ENCODE data around the gene TMSB4X. TPM values are rescaled to one million over a fixed set of nuclear protein-coding genes. Genes with fewer than 3 reads are reported as not detected.

Gene TMSB4X
- total and polyA plus RNA-seq, 2 experiments from 2014 or later = 144 to 543 TPM

DNA sequence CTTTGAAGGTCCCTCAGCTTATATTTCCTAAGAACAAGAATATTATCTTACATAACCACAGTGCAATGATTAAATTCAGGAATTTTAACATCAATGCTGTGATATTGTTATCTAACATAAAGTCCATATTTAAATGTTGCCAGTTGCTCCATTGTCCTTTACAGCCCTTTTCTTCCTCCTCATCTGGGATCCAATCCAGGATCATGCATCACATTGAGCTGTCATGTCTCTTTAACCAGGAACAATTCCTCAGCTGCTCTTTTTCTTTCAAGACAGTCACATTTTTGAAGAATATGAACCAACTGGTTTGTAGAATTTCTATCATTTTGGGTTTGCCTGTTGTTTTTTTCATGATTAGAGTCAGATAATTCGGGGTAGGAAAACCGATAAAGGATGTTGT lies 12.0 kb downstream of the TMSB4X start:
- TF ChIP-seq, protein P1, sequence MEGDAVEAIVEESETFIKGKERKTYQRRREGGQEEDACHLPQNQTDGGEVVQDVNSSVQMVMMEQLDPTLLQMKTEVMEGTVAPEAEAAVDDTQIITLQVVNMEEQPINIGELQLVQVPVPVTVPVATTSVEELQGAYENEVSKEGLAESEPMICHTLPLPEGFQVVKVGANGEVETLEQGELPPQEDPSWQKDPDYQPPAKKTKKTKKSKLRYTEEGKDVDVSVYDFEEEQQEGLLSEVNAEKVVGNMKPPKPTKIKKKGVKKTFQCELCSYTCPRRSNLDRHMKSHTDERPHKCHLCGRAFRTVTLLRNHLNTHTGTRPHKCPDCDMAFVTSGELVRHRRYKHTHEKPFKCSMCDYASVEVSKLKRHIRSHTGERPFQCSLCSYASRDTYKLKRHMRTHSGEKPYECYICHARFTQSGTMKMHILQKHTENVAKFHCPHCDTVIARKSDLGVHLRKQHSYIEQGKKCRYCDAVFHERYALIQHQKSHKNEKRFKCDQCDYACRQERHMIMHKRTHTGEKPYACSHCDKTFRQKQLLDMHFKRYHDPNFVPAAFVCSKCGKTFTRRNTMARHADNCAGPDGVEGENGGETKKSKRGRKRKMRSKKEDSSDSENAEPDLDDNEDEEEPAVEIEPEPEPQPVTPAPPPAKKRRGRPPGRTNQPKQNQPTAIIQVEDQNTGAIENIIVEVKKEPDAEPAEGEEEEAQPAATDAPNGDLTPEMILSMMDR (IDR thresholded peaks at IDR 0.05; ENCODE audit: low read depth, low read length) = no peak
- Histone ChIP-seq H3K27ac (no peak overlapping the region), H3K4me1 (ENCODE audit: low read depth) (no peaks in the 10 kb centered on the region), H3K36me3 (no peaks in the 10 kb centered on the region), H3K9me3 (ENCODE audit: low read depth) (no peaks in the 10 kb centered on the region), H3K4me3 (no peak overlapping the region), H3K27me3 (no peaks in the 10 kb centered on the region)
- peak in 1 of 2 donors; percentile 73 for DNase-seq (ENCODE audit: low read depth in 1 of 2, low spot score in 1 of 2)

DNA sequence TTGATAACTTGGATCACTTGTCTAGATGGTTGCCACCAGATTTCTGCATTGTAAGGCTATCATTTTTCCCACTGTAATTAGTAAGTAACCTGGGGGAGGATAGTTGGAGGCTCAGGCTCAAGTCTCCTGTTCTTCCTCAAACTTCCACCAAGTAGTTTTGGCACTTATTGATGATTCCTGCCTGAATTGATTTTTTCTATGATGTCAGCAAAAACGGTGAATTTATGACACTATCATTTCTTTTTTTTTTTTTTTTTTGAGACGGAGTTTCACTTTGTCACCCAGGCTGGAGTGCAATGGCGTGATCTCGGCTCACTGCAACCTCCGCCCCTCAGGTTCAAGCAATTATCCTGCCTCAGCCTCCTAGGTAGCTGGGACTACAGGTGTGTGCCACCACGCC lies 12.4 kb downstream of the TMSB4X start:
- no peaks in the 10 kb centered on the region for H3K27me3 ChIP-seq
- no peaks in the 10 kb centered on the region for H3K9me3 ChIP-seq (ENCODE audit: low read depth)
- H3K27ac ChIP-seq = no peak overlapping the region
- H3K4me1 ChIP-seq (ENCODE audit: low read depth) = no peaks in the 10 kb centered on the region
- no peak overlapping the region for H3K4me3 ChIP-seq
- no peak for DNase-seq (ENCODE audit: low read depth in 1 of 2, low spot score in 1 of 2)
- no peaks in the 10 kb centered on the region for H3K36me3 ChIP-seq
- TF ChIP-seq, protein P1 (IDR thresholded peaks at IDR 0.05; ENCODE audit: low read depth, low read length) = no peak

DNA sequence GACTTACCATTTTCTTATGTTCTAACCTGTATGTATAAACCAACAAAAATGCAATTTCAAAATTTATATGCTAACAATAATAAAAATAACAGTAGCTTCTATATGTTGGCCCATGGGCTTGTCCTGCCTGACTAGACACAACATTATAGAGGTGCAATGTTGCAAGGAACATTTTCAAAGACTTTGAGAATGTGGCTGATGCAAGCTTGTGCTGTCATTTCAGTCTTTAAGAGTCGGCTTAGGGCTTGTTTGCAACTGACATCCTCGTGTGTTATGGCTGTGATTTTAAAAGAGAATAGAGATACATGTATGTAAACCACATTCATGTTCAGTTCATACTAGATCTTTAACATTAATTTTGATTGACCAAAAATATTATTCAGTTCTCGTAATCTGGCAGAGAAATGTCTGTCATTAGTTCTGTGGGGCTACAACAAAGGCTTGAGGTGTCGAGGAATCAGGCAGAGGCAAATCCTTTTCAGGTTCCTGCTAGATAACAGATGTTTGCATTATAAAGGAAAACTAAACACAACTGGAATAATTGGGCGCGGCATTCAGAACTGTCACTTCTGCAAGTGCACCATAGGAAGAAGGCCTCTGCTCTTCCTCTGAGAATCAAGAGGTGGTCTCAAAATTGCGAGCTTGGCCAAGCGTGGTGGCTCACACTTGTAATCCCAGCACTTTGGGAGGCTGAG lies 13.1 kb downstream of the TMSB4X start:
- Histone ChIP-seq H3K36me3 (no peaks in the 10 kb centered on the region), H3K27ac (no peak overlapping the region), H3K9me3 (ENCODE audit: low read depth) (no peaks in the 10 kb centered on the region), H3K27me3 (no peaks in the 10 kb centered on the region), H3K4me3 (no peak overlapping the region), H3K4me1 (ENCODE audit: low read depth) (no peaks in the 10 kb centered on the region)
- TF ChIP-seq, protein P1 (IDR thresholded peaks at IDR 0.05; ENCODE audit: low read depth, low read length) = no peak
- no peak for DNase-seq (ENCODE audit: low read depth in 1 of 2, low spot score in 1 of 2)

DNA sequence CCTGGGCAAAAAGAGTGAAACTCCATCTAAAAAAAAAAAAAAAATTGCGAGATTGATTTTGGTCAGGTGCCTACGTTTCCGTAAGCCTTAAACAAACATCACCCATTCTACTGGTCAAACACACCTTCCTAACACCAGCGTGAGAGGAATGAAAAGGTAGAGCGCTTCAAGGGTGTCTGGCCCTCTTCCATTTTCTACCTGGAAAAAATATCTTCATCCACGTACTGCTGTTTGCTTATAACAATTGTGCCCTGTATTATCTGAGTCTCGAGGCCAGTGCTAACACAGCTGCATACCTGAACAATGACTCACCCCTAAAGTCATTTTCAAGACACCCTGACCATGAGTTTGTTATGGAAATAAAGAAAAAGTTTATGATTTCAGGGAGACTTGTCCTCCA lies 13.9 kb downstream of the TMSB4X start:
- Histone ChIP-seq H3K27ac (no peak overlapping the region), H3K4me3 (no peak overlapping the region), H3K4me1 (ENCODE audit: low read depth) (no peaks in the 10 kb centered on the region), H3K9me3 (ENCODE audit: low read depth) (no peaks in the 10 kb centered on the region), H3K36me3 (no peaks in the 10 kb centered on the region), H3K27me3 (no peaks in the 10 kb centered on the region)
- DNase-seq (ENCODE audit: low read depth in 1 of 2, low spot score in 1 of 2) = peak in 1 of 2 donors; percentile 73
- TF ChIP-seq, protein P1 (IDR thresholded peaks at IDR 0.05; ENCODE audit: low read depth, low read length) = no peak

DNA sequence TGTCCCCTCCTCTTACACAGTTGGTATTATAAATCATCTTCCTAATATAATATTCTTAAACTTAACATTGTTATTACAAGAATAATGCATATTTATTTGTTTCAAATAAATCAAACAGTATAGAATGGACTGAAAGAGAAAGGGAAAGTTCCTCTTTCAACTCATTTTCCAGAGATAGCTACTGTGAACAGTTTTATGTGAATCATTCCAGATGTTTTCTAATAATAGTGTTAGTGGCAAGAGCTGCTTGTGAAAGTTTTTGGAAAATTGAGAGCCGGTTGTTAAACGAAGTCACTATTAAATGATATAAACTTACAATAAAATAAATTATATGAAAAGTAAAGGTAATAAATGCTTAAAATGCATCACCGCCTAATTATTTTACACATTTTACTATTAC lies 14.6 kb downstream of the TMSB4X start:
- DNase-seq (ENCODE audit: low read depth in 1 of 2, low spot score in 1 of 2) = no peak
- Histone ChIP-seq H3K27me3 (no peaks in the 10 kb centered on the region), H3K9me3 (ENCODE audit: low read depth) (no peaks in the 10 kb centered on the region), H3K27ac (no peak overlapping the region), H3K36me3 (no peaks in the 10 kb centered on the region), H3K4me1 (ENCODE audit: low read depth) (no peaks in the 10 kb centered on the region), H3K4me3 (no peak overlapping the region)
- TF ChIP-seq, protein P1 (IDR thresholded peaks at IDR 0.05; ENCODE audit: low read depth, low read length) = no peak

Data from cardiac muscle cell (in vitro differentiated cells and primary cell).